Fibroblast of skin of back (primary cell): ENCODE measurements around the gene MTHFS.

ENCODE experiments used
- DNase-seq: peaks from one replicate; pipeline ENCODE4 v3.0.0-alpha.2; 2013

MTHFS gene

DNA sequence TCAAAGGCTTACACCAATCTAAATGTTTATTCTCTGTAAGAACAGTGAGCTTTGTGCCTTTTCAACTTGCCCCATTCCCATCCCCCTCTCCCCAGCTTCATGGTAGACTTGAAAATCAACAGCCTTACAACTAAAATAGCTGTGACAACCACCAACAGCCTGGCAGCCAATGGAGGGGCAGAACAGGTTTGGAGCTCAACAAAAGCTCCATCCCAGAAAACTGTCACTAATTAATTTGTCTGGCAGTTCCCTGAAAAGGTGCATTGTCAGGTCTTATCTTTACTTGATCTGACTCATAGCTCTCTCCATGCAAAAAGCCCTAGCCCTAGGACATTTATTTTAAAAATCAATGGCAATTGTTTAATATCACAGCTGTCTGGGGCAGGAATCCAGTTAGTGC lies 22.6 kb downstream of the MTHFS start:
- DNase-seq = no peak

DNA sequence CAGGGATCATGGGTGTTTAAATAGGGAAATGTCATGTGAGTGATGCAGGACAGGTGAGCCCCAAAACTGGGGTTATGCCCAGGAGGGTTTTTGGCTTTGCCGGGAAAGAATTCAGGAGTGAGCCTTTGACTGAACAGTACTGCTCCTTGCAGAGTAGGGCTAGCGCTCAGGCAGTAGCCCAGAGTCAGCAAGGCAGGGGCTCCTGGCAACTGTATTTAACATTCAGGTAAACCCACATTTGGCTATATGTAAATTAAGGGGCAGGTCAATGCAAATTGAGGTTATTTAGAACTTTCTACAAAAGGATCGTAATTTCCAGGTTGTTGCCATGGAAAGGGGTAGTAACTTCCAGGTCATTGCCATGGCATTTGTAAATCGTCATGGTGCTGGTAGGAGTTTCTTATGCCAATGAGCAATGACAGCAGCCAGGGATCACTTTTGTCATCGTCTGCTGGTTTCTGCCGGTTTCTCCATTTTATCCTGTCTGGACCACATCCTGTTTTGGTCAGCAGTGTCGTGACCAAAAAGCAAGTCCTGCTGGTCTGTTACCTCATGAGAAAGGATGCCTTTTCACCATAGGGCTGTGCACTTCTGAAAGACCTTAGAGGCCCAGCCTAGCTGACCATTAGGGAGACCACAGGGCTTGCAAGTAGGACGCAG lies 24.3 kb downstream of the MTHFS start:
- peak; percentile 47 for DNase-seq

DNA sequence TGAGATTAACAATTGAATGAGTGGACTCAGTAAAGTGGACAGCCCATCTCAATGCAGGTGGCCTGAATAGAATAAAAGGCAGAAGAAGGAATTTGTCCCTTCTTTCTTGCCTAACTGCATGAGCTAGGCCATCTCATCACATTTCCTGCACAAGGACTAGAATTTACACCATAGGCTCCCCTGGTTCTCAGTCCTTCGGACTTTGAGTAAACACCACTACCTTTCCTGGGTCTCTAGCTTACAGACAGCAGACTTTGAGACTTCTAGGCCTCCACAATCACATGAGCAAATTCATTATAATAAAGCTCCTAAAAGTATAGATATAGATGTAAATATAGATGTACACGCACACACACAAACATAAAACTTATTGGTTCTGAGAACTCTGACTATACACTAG lies 28.3 kb downstream of the MTHFS start:
- DNase-seq = no peak

DNA sequence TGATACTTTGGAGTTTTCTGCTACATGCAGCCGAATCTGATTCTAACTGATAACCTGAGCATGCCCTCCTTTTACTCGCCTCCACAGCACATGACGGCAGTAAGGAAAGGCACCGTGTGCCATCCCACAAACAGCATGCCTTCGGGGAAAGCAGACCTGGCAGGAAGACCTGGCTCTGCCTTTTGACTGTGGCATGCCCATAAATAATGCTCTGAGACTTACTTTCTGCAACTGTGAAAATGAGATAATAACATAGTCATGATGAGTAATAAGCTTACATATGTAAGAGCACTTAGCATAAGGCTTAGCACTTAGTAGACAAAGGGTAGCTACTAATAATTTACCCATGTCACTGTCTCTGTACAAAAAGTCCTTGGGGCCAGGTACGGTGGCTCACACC lies 32.9 kb downstream of the MTHFS start:
- peak; percentile 12 for DNase-seq

DNA sequence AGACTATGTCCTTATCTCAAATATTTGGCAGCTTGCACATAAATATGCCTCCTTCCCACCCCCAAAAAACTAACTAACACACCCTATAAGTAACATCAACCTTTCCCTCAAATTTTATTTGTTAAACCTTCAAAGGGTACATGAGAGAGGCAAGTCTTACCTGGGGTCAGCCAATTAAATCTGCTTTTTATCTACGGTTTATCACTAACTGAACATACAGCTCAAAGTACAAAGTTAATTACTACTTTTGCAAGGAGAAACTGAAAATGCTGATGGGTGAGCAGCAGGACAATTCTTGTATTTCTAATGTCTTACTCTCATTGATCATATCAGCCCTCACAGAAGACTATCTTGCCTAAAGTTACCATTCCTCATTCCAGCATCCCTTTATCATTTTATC lies 34.6 kb downstream of the MTHFS start:
- no peak for DNase-seq

DNA sequence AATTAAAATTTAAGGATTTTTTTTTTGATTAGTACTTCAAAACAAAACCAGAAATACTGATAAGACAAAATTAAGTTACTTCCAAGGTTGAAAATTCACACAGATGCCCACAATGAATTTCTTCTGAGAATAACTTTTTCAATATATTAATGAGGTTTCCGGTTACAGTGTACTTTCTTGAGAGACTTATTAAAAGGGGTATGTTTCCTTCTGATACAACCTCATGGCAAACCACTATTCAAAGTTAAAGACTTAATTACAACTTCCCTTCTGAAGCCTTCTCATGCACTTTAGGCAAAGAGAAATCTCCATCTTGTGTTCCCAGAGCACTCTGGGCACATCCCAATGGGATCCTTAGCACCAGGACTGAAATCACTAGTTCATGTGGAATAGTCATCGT lies 36.2 kb downstream of the MTHFS start:
- DNase-seq = no peak

DNA sequence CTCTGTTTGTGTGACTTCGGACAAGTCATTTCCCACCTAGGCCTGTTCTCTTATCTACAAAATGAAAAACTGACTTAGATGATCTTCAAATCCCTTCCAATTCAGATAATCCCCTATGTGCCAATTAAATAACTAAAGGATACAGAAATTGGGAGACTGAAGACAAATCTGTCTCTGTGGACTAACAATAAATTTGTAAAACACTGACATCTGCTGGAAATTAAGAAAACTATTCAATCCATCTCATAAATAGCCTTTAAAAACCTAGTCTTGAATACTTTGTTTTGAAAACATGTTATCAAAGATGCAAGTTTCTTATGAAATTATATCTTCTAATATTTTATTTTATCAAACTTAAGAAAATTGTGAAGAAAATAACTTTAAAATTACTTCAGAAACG lies 38.3 kb downstream of the MTHFS start:
- DNase-seq = peak; percentile 13

DNA sequence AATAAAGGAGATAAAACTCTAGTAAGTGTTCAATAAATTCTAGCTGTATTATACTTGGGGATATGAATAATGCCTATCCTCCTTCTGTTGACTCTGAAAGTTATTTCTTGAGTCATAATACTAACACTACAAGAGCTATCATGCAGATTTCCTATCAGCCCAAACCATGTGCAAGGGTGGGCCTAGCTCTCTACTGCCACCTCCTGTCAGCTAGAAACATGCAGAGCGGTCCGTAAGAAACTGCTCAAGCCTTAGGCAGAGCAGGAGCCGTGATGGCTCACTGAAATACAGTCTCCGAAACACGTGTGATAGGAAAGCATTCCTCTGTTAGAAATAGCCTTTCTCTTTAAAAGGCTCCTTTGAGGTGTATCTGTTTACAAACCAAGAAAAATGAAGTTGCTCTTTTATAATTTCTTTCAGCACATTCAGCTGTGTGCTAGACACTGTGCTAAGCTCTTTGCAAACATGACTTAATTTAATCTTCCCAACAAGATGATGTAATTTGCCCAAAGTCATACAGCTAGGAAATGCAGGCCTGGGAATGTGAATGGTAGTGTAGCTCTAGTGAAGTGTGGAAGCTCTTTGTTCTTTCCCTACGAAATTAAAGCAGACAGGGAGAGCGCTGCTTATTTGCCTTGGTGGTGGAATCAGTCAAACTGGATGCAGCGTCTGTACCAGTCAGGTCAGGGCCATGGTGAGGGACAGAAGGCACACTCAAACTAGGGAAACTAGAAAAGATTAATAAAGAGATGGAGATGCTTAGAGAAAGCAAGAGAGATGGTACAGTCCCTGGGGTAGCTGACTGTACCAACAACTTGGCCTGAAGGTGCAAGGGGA lies 43.1 kb downstream of the MTHFS start:
- DNase-seq = peak; percentile 87

DNA sequence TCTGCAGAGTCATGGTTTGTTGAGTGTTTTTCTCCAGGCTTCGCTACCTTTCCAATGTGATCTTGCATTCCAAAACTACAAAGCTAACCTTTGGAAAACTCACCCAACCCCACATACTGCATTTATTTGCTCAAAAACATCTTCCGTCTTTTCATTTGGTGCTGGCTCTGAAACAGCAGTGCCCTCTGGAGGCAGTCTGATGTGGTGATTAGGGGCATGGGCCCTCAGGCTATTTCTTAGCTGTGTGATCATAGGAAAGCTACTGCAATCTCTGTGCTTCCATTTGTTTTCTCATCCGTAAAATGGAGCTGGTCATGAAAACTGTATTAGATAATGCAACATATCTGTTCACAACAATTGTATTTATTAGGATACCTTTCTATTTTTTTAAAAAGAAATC lies 47.0 kb downstream of the MTHFS start:
- DNase-seq = peak; percentile 56

DNA sequence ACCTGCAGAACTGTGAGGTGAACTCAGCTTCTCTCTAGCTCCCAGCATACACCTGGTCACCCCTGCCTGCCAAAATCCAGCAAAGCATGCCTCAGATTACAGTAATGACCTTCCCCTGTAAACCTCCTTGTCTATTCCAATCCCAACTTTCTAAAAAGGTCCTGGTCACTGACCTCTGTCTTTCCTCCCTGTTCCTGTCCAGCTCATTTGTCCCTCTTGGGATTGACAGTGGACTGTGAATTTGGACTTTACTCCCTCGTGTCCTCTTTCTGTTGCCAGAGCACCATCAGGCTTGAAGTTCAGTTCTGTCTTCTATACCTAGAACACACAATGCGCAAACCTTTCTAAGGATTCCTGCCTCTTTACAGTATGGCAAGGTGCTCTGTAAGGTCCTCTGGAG lies 50.3 kb downstream of the MTHFS start:
- DNase-seq = no peak

DNA sequence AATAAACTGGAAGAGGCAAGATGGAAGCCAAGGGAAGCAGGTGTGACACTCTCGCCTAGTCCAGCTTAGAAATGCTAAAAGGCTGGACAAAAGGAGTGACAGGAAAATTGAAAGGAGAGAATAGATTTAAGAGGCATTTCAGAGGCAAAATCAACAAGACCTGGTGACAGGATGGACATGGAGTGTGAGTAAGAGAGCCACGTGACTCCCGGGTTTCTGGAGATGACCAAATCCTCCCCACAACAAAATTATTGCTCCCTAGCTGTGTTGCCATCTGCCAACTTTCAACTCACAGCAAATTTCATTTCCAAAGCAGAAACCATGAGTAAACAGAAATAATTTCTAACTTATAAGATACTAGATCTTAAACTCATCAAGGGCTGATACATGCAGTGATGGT lies 52.6 kb downstream of the MTHFS start:
- DNase-seq = no peak

DNA sequence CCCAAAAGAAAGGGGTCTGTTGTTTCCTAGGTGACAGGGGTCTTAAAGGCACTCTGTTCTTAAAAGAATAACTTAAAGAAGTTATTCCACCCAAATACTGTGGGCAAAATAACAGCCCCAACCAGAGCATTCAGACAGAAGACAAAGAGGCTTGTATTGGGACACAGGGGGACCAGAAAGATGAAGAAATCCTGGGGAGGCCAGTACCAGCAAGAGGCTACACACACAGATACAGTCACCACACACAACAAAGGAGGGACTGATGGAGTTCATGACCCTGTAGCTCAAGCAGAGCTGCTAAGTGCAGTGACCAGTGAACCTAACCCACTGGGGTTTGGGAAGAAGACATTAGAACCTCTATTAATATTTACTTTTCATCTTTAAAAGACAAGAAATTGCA lies 59.0 kb downstream of the MTHFS start:
- DNase-seq = no peak

DNA sequence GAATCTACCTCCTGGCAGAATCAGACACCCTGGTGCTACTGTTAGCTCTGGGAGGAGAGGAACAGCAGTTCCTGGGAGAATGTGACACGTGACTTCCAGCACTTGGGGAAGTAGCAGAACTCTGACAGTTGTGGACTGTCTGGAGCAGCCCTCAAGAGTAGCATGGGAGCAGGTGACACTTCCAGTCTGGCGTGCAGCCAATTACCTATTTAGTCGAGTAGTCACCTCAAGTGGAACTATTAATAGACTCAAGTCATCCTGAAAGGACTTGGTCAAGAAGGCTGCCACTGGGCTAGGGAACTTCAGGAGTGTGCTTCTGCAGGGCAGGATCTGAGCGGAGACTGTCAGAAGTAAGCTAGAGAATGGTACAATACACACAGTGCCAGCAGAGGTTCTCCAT lies 62.3 kb downstream of the MTHFS start:
- no peak for DNase-seq

DNA sequence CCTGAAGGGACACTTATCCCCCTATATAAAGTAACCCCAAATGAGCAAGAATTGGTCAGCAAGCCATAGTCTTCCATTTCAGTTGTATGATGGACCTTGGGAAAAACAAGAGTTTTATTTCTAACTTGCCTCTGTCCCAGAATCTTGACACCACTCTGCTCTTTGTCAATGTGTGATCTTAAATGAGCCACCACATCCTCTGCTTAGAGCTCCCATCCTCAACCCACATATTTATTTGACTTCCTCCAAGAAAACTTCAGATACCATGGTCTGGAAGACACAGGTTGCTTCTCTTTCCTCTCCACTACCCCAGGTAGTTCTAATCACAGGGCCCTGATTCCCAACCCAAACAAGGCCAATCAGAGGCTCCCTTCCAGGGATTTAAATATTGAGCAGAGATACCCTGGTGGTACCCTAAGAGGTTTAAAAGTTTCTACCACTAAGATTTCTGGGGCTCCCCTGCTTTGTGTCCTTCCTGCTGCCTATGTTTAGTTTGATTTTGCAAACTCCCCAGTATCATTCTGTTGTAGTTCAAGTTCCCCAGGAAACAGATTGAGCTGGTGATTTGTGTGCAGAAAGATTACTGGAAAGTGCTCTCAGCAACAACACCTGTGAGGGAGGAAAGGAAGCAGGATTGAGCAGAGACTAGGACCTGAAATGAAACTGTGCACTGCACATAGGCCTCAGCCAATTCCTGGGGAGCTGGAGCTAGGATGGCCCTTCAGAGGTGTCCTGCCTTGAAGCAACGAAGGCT lies 64.3 kb downstream of the MTHFS start:
- no peak for DNase-seq

DNA sequence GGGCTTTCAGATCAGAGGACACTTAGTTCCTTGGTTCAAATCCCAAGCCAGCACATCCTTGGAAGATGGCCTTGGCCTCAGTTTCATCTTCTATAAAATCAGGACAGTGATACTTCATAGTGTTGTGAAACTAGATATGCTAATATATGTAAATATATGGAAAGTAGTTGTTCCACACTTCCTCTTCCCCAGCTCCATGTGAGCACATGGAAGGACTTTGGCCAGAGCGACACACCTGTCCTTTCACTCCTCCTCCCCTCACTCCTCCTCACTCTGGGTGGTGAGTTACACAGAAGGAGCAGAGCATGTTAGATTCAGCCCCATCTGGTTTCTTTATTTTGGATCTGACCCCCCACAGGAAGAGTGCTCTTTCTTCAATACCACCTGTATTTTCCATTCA lies 65.2 kb downstream of the MTHFS start:
- DNase-seq = no peak

DNA sequence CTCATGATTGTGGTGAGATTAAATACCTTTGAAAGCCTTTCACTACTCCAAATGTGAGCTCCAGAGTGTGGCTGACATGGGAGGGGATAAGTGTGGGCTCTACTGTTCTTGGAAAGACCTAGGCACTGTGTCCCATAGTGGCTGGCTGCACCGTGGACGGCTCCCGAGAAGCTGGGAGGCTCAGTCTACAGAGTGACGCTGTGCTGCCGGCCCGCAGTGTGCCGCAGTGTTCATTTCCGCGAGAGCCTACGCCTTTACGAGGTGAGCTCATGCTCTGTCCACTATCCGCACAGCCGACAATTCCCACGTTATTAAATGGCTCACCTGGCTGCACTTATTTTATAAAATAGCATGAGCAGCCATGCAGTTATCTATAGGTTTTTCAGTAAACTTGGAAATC lies 66.9 kb downstream of the MTHFS start:
- no peak for DNase-seq

DNA sequence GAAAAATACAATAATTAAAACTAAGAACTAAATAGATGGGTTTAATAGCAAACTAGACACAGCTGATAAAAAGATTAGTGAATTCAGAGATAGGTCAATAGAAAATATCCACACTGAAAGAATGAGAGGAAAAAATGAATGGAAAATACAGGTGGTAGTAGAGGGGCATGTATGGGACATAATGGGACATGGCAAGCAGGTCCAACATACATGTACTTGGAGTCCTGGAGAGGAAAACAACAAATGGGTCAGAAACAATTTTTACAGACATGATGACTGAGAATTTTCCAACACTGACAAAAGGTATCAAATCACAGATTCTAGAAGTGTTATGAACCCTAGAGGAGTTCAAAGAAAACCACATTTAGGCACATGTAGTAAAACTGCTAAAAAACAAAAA lies 68.4 kb downstream of the MTHFS start:
- DNase-seq = no peak

DNA sequence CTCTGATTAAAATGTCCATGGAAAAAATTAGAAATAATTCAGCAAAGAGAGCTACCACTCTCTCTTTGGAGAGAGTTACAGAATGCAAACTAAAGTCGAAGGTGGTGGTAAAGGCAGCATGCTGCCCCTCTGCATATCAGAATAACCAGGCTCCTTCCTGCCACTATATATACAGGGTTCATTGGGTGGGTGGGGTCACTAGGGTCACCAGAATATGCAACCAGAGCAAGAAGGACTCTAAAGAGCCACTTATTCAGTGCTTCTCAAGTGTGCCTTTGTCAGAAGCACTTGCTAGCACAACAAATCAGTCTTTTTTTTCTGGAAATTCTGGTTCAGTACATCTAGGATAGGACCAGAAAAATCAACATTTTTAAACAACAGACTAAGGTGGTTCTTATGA lies 70.0 kb downstream of the MTHFS start:
- DNase-seq = no peak

DNA sequence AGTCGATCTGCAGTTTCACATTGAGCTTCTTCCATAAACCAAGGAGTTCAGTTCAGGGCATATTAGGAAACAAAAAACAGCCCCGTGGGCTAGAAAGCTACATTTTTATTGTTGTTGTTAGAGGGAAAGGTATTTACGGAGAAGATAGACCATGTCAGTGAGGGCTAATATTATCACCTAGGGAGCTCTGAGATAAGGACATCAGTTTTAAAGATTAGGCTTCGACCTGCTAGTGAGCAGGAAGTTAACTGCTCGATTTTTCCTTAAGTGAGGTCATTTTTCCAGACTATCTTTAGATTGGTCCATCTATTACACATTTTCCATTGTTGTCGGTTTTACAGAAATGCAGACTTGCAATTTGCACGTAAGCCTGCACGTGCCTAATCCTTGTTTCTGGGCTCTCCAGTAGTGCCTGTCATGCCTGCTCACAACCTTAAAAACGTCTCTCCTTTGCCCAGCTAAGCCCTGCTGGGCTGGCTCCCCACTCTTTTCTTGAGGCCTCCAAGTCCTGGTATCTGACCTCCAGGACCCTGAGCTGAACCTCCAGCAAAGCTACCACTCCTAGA lies 72.6 kb downstream of the MTHFS start:
- no peak for DNase-seq

DNA sequence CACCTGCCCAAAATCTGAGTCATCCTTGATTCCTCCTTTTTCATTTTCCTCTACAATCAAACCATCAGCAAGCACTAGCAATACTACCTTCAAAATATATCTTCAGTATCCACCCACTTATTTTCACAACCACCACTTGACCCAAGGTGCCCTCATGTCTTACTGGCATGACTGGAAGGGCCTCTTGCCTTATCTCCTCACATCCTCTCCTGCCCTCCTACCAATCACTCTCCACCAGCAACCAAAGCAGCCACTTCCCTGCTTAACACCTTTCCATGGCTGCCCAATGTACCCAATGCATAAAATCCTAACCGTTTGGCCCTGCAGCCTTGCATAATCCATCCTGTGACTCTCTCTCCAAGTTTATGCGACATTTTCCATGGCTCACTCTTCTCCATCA lies 76.0 kb downstream of the MTHFS start:
- no peak for DNase-seq

DNA sequence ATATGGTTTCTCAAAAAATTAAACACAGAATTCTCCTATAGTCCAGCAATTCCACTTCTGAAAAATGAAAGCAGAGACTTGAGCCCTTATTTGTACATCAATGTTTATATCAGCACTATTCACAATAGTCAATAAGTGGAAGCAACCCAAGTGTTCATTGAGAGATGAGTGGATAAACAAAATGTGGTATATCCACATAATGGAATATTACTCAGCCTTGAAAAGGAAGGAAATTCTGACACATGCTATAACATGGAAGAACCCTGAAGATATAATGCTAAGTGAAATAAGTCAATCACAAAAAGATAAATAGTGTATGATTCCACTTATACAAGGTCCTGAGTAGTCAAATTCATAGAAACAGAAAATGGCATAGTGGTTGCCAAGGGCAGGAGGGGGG lies 76.6 kb downstream of the MTHFS start:
- DNase-seq = no peak

DNA sequence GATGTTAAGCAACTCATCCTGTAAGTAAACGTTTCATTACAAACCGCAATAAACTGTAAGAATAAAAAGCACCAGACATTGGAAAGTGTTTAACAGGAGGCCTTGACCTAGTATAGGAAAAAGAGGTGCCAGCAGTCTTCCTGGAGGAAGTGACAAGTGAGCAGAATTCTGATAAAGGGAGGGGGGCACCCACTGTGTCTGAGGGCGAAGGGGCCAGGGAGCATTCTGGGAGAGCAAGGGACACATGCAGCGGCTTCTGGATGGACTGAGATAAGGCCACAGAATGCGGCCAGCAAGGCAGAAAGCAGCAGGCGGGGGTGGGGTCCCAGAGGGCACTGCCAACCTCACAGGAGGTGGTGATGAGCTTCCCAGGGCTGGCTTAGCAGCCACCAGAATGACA lies 80.2 kb downstream of the MTHFS start:
- DNase-seq = no peak

DNA sequence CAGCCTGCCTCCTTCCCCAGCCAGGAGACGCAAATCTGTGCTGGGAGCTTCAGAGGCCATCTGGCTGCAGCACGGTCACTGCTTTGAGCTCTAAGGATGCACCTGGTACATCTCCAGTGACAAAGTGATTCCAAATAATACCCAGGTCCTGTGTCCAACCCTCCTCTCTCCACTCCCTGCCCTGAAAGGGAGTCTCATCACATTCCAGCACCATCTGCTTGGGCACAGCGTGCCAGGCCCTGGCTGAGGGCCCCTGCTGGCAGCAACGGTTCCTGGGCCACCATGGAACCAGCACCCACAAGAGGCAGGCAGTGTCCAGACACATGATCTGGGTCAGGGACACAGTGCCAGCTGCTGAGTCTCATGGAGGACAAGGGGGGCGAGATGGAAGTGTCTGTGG lies 81.3 kb downstream of the MTHFS start:
- DNase-seq = no peak
